Naive thymus-derived CD4-positive, alpha-beta T cell (primary cell): Measurements from ENCODE around the gene PAX3. TPM values are rescaled to one million over a fixed set of nuclear protein-coding genes. Genes with fewer than 3 reads are reported as not detected.
A peak's percentile ranks its signal among the peaks of the same experiment; 100 is the strongest.

Experiments
- ATAC-seq: fragments of 150-1000 bp; cut with Tn5 transposase; 2 replicates; pipeline ENCODE4 v1.10.0; 2021; ENCODE audit warnings: mild to moderate bottlenecking, moderate library complexity
- CTCF ChIA-PET: fragments of 350-600 bp; sonication (Branson Sonifier 250); formaldehyde crosslinking; loops from one replicate; lab custom pipeline; 2021; ENCODE audit warnings: antibody characterized with exemption; lab: Charles Lee
- POLR2A ChIA-PET: fragments of 350-600 bp; sonication (Branson Sonifier 250); formaldehyde crosslinking; loops from one replicate; lab custom pipeline; 2021; ENCODE audit warnings: antibody characterized with exemption, inconsistent platforms; lab: Charles Lee
- DNase-seq, 9 donors: peaks; one replicate each; pipeline versions ENCODE4 v3.0.0 to v3.0.0-alpha.2; 2020 to 2022; ENCODE audit warnings: mixed read lengths in 1 of 9
- H3K27ac ChIP-seq: one replicate; pipeline ENCODE4 v1.7.0; 2013; ENCODE audit warnings: mild to moderate bottlenecking, low read depth, low read length, moderate library complexity
- H3K27me3 ChIP-seq, 2 donors: one replicate each; pipeline ENCODE4 v1.7.0; 2013; ENCODE audit warnings: low read length in 2 of 2, mild to moderate bottlenecking in 2 of 2, moderate library complexity in 2 of 2; ENCODE audit not compliant: control insufficient read depth in 2 of 2, insufficient read depth in 2 of 2
- H3K36me3 ChIP-seq, 3 experiments: 1 replicate in 2 of 3; 2 replicates in 1 of 3; pipeline ENCODE4 v1.7.0; 2013; ENCODE audit warnings: low read length in 3 of 3, mild to moderate bottlenecking in 3 of 3, moderate library complexity in 1 of 3; ENCODE audit not compliant: insufficient read depth in 3 of 3, control insufficient read depth in 2 of 3
- H3K4me1 ChIP-seq, 2 donors: one replicate each; pipeline ENCODE4 v1.7.0; 2013; ENCODE audit warnings: low read length in 2 of 2, mild to moderate bottlenecking in 2 of 2, moderate library complexity in 1 of 2; ENCODE audit not compliant: control insufficient read depth in 2 of 2, insufficient read depth in 2 of 2
- H3K4me3 ChIP-seq: 2 replicates; pipeline ENCODE4 v1.7.0; 2013; ENCODE audit warnings: mild to moderate bottlenecking, low read length
- H3K9me3 ChIP-seq, 3 experiments: 1 replicate in 2 of 3; 2 replicates in 1 of 3; pipeline ENCODE4 v1.7.0; 2013; ENCODE audit warnings: low read length in 3 of 3; ENCODE audit not compliant: control insufficient read depth in 2 of 3
- H3K27ac Mint-ChIP-seq, 9 donors: one replicate each; pipeline ENCODE4 v1.8.0; 2020 to 2022; ENCODE audit warnings: mixed read lengths in 9 of 9, mild to moderate bottlenecking in 8 of 9, moderate library complexity in 5 of 9, inconsistent platforms in 2 of 9
- H3K27me3 Mint-ChIP-seq, 5 donors: one replicate each; pipeline ENCODE4 v1.8.0; 2021 to 2022; ENCODE audit warnings: mixed read lengths in 5 of 5, mild to moderate bottlenecking in 1 of 5
- H3K36me3 Mint-ChIP-seq, 5 donors: one replicate each; pipeline ENCODE4 v1.8.0; 2020 to 2022; ENCODE audit warnings: mixed read lengths in 5 of 5, mild to moderate bottlenecking in 3 of 5, inconsistent platforms in 1 of 5
- H3K4me1 Mint-ChIP-seq, 7 donors: one replicate each; pipeline ENCODE4 v1.8.0; 2020 to 2022; ENCODE audit warnings: mixed read lengths in 7 of 7, mild to moderate bottlenecking in 3 of 7, inconsistent platforms in 1 of 7
- H3K4me3 Mint-ChIP-seq, 10 donors: one replicate each; pipeline ENCODE4 v1.8.0; 2020 to 2022; ENCODE audit warnings: mild to moderate bottlenecking in 10 of 10, mixed read lengths in 10 of 10, moderate library complexity in 6 of 10, inconsistent platforms in 2 of 10
- H3K9me3 Mint-ChIP-seq, 11 donors: one replicate each; pipeline ENCODE4 v1.8.0; 2020 to 2022; ENCODE audit warnings: mixed read lengths in 11 of 11, mild to moderate bottlenecking in 4 of 11, inconsistent platforms in 1 of 11, moderate library complexity in 1 of 11
- intact Hi-C, 2 donors: fragments of 100-400 bp; cut with micrococcal nuclease; formaldehyde crosslinking; loops; one replicate each; pipeline ENCODE4 v1.15.1; 2023
- polyA plus RNA-seq, 2 donors: library from polyadenylated mRNA; unstranded; fragments of 300-500 nt; fragmentation: Illumina TruSeq; gene quantifications; one replicate each; pipeline ENCODE4 v1.2.3, GENCODE V29; 2021
- total RNA-seq, 6 experiments: library from RNA in 5 of 6; stranded (reverse) in 5 of 6; gene quantifications; 1 replicate in 5 of 6; 2 replicates in 1 of 6; pipeline ENCODE4 v1.2.3 and lab custom pipeline; 2021 to 2026

The PAX3 gene
- total and polyA plus RNA-seq, 7 experiments from 2014 or later: not detected

DNA sequence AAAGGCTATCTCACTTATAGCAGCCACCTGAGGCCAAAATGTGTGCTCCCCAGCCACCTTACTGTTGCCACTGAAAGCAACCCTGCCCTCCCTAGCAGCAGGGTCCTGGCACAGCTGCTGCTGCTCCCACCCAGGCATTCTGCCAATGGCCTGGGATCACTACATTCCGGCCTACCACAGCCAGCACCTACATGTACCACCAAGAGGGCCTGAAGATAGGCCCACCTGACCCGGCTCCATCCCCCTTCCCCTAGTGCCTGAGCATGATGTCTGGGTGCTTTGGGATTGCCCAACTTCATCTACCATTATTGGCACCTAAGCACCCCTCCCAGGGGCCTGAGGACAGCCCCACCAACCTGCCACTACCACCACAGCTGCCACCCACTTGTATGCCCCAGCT, 34.6 kb upstream of the PAX3 start:
- H3K4me1 ChIP-seq: no peaks in the 10 kb centered on the region
- peaks cover 3 to 18% (median 17%) of the 10 kb centered on the region in 5 donors for H3K27me3 Mint-ChIP-seq
- POLR2A ChIA-PET: no interaction called here
- CTCF ChIA-PET: no interaction called here
- H3K9me3 ChIP-seq: peaks cover 0 to 15% (median 0%) of the 10 kb centered on the region in 3 experiments
- no peak overlapping the region for H3K4me3 ChIP-seq
- H3K4me3 Mint-ChIP-seq: no peak overlapping the region
- DNase-seq: no peak
- H3K36me3 ChIP-seq: no peaks in the 10 kb centered on the region
- H3K36me3 Mint-ChIP-seq: peaks cover 0 to 5% (median 0%) of the 10 kb centered on the region in 5 donors
- intact Hi-C loops: no loop called here
- H3K9me3 Mint-ChIP-seq: peaks cover 4 to 35% (median 14%) of the 10 kb centered on the region in 11 donors
- no peak overlapping the region for H3K27ac ChIP-seq
- H3K4me1 Mint-ChIP-seq: no peaks in the 10 kb centered on the region
- ATAC-seq: no peak
- H3K27ac Mint-ChIP-seq: no peak overlapping the region
- no peaks in the 10 kb centered on the region for H3K27me3 ChIP-seq

- intact Hi-C loops: no loop called here
- H3K27me3 Mint-ChIP-seq: peaks cover 3 to 18% (median 16%) of the 10 kb centered on the region in 5 donors
- Histone ChIP-seq H3K4me3 (no peak overlapping the region), H3K9me3 (peaks cover 0 to 15% (median 0%) of the 10 kb centered on the region in 3 experiments), H3K27me3 (no peaks in the 10 kb centered on the region), H3K4me1 (no peaks in the 10 kb centered on the region), H3K27ac (no peak overlapping the region), H3K36me3 (no peaks in the 10 kb centered on the region)
- no peaks in the 10 kb centered on the region for H3K4me1 Mint-ChIP-seq
- no peak overlapping the region for H3K4me3 Mint-ChIP-seq
- CTCF ChIA-PET: no interaction called here
- H3K36me3 Mint-ChIP-seq: peaks cover 0 to 5% (median 0%) of the 10 kb centered on the region in 5 donors
- no peak for ATAC-seq
- H3K9me3 Mint-ChIP-seq: peaks cover 4 to 32% (median 14%) of the 10 kb centered on the region in 11 donors
- DNase-seq: no peak
- POLR2A ChIA-PET: no interaction called here
- no peak overlapping the region for H3K27ac Mint-ChIP-seq
These were observed 33.3 kb upstream of the PAX3 start for GRCh38 chr2:222332116-222332515.

- ChIA-PET POLR2A (no interaction called here), CTCF (no interaction called here)
- no peaks in the 10 kb centered on the region for H3K27me3 ChIP-seq
- no peak overlapping the region for H3K4me3 ChIP-seq
- H3K4me1 ChIP-seq: no peaks in the 10 kb centered on the region
- no peak overlapping the region for H3K27ac Mint-ChIP-seq
- ATAC-seq (no peak), DNase-seq (no peak)
- intact Hi-C loops: no loop called here
- H3K4me3 Mint-ChIP-seq: no peak overlapping the region
- H3K9me3 ChIP-seq: peaks cover 0 to 15% (median 0%) of the 10 kb centered on the region in 3 experiments
- H3K36me3 Mint-ChIP-seq: peaks cover 0 to 5% (median 0%) of the 10 kb centered on the region in 5 donors
- peaks cover 2 to 18% (median 16%) of the 10 kb centered on the region in 5 donors for H3K27me3 Mint-ChIP-seq
- H3K27ac ChIP-seq: no peak overlapping the region
- no peaks in the 10 kb centered on the region for H3K36me3 ChIP-seq
- H3K4me1 Mint-ChIP-seq: no peaks in the 10 kb centered on the region
- peaks cover 4 to 31% (median 14%) of the 10 kb centered on the region in 11 donors for H3K9me3 Mint-ChIP-seq
These were observed 32.1 kb upstream of the PAX3 start for GRCh38 chr2:222330910-222331309.

- no peak overlapping the region for H3K27ac ChIP-seq
- H3K36me3 Mint-ChIP-seq: no peaks in the 10 kb centered on the region
- H3K4me1 ChIP-seq: no peaks in the 10 kb centered on the region
- H3K9me3 Mint-ChIP-seq: peaks cover 0 to 6% (median 0%) of the 10 kb centered on the region in 11 donors
- no peaks in the 10 kb centered on the region for H3K9me3 ChIP-seq
- H3K4me1 Mint-ChIP-seq: peaks cover 5 to 21% (median 14%) of the 10 kb centered on the region in 7 donors
- peak overlapping the region in 1 of 10 donors; percentile 27 for H3K4me3 Mint-ChIP-seq
- H3K27me3 Mint-ChIP-seq: peaks cover 43 to 53% (median 50%) of the 10 kb centered on the region in 5 donors
- DNase-seq: no peak
- peaks cover 0 to 5% of the 10 kb centered on the region in 2 donors for H3K27me3 ChIP-seq
- no peak overlapping the region for H3K4me3 ChIP-seq
- intact Hi-C loops: no loop called here
- POLR2A ChIA-PET: no interaction called here
- CTCF ChIA-PET: no interaction called here
- H3K27ac Mint-ChIP-seq: no peak overlapping the region
- no peaks in the 10 kb centered on the region for H3K36me3 ChIP-seq
- no peak for ATAC-seq
These were observed 23.4 kb upstream of the PAX3 start for GRCh38 chr2:222322236-222322635.

- H3K4me1 Mint-ChIP-seq: peaks cover 5 to 21% (median 14%) of the 10 kb centered on the region in 7 donors
- no peak overlapping the region for H3K27ac ChIP-seq
- H3K36me3 ChIP-seq: no peaks in the 10 kb centered on the region
- H3K27me3 Mint-ChIP-seq: peaks cover 54 to 68% (median 62%) of the 10 kb centered on the region in 5 donors
- POLR2A ChIA-PET: no interaction called here
- ATAC-seq: no peak
- CTCF ChIA-PET: no interaction called here
- H3K4me1 ChIP-seq: no peaks in the 10 kb centered on the region
- no peak for DNase-seq
- intact Hi-C loops: no loop called here
- no peaks in the 10 kb centered on the region for H3K36me3 Mint-ChIP-seq
- H3K9me3 ChIP-seq: no peaks in the 10 kb centered on the region
- H3K27ac Mint-ChIP-seq: no peak overlapping the region
- no peak overlapping the region for H3K4me3 ChIP-seq
- H3K4me3 Mint-ChIP-seq: peak overlapping the region; percentile 60 to 81 (median 75)
- H3K27me3 ChIP-seq: peaks cover 0 to 5% of the 10 kb centered on the region in 2 donors
- H3K9me3 Mint-ChIP-seq: peaks cover 0 to 6% (median 0%) of the 10 kb centered on the region in 11 donors
These were observed 21.9 kb upstream of the PAX3 start for GRCh38 chr2:222320436-222321395.

- Mint-ChIP-seq H3K4me1 (peaks cover 5 to 21% (median 14%) of the 10 kb centered on the region in 7 donors), H3K9me3 (peaks cover 0 to 6% (median 0%) of the 10 kb centered on the region in 11 donors), H3K27ac (no peak overlapping the region), H3K4me3 (peak overlapping the region in 7 of 10 donors; percentile 60 to 81 (median 75)), H3K27me3 (peaks cover 59 to 71% (median 61%) of the 10 kb centered on the region in 5 donors), H3K36me3 (no peaks in the 10 kb centered on the region)
- CTCF ChIA-PET: no interaction called here
- no peaks in the 10 kb centered on the region for H3K36me3 ChIP-seq
- intact Hi-C loops: loop anchor here (2.0 to 10.0 kb wide), 6 partner anchors 15 to 617 kb away; partner anchors contain the start of genes SGPP2 (in 2 of the 2) and FARSB (in 1 of the 2)
- H3K27ac ChIP-seq: no peak overlapping the region
- H3K27me3 ChIP-seq: peaks cover 0 to 5% of the 10 kb centered on the region in 2 donors
- POLR2A ChIA-PET: no interaction called here
- DNase-seq: peak in 1 of 9 donors; percentile 38
- H3K9me3 ChIP-seq: no peaks in the 10 kb centered on the region
- no peak overlapping the region for H3K4me3 ChIP-seq
- H3K4me1 ChIP-seq: no peaks in the 10 kb centered on the region
- peak; percentile 36 for ATAC-seq
These were observed 21.0 kb upstream of the PAX3 start for GRCh38 chr2:222319586-222320435.
